Ovary (tissue), 9 donors: ENCODE results near the gene MKX. TPM values are rescaled to one million over a fixed set of nuclear protein-coding genes. Genes with fewer than 3 reads are reported as not detected.

Experiments used
- DNase-seq, 5 donors: peaks; one replicate each; pipeline ENCODE4 v3.0.0-alpha.2; 2019 to 2020
- H3K27ac ChIP-seq, 2 donors: fragments of 200-600 bp; one replicate each; pipeline versions ENCODE4 v1.5.1 to v1.8.0; 2019 to 2022
- H3K27me3 ChIP-seq: fragments of 200-600 bp; one replicate; pipeline ENCODE4 v1.8.0; 2022
- H3K36me3 ChIP-seq: fragments of 200-600 bp; sonication (generic); one replicate; pipeline ENCODE4 v1.5.1; 2019
- H3K4me1 ChIP-seq: one replicate; pipeline ENCODE4 v1.8.1; 2013; ENCODE audit warnings: mild to moderate bottlenecking, moderate library complexity; ENCODE audit not compliant: insufficient read depth
- H3K4me3 ChIP-seq: fragments of 200-600 bp; sonication (generic); one replicate; pipeline ENCODE4 v1.5.1; 2017
- H3K9me3 ChIP-seq, 2 donors: fragments of 200-600 bp in 1 of 2; sonication (generic) in 1 of 2; one replicate each; pipeline versions ENCODE4 v1.5.1 to v1.8.1; 2013 to 2019; ENCODE audit warnings: mild to moderate bottlenecking in 1 of 2, moderate library complexity in 1 of 2
- CTCF ChIP-seq, 3 donors: fragments of 450-650 bp in 2 of 3; fragments of 200-600 bp in 1 of 3; IDR thresholded peaks; one replicate each; pipeline versions ENCODE4 v1.5.1 to v1.8.0; 2016 to 2022; ENCODE audit warnings: antibody characterized with exemption in 3 of 3, mild to moderate bottlenecking in 1 of 3
- EP300 ChIP-seq: sonication (generic); formaldehyde crosslinking; IDR thresholded peaks from one replicate; pipeline ENCODE4 v1.6.1; 2017; ENCODE audit warnings: antibody characterized with exemption
- POLR2A ChIP-seq: fragments of 450-650 bp; IDR thresholded peaks from one replicate; pipeline ENCODE4 v1.6.1; 2017; ENCODE audit warnings: antibody characterized with exemption, mild to moderate bottlenecking, moderate library complexity
- WGBS, 3 donors: extraction: QIAGEN DNeasy Blood & Tissue Kit in 1 of 3; methylation state at CpG; one replicate each; pipeline versions ENCODE4 v1.1.5 to v1.1.7; 2013 to 2017; 5-methylcytosine and 5-hydroxymethylcytosine counted together
- intact Hi-C, 4 donors: fragments of 100-400 bp; cut with DNase I; formaldehyde crosslinking; loops; one replicate each; pipeline versions ENCODE4 v1.11.0 to v1.15.1; 2022 to 2023
- polyA plus RNA-seq, 2 donors: library from polyadenylated mRNA; stranded (reverse); fragments of 200-250 nt in 1 of 2; fragments of 350-450 nt in 1 of 2; fragmentation: Illumina TruSeq in 1 of 2; extraction: RNeasy Lipid Tissue Mini Kit (QIAGEN cat#74804) in 1 of 2; gene quantifications; one replicate each; pipeline ENCODE4 v1.2.3, GENCODE V29; 2013 to 2014
- total RNA-seq, 7 donors: library from RNA; depleted of rRNA in 2 of 7; stranded (reverse); fragments of >200 nt in 2 of 7; fragmentation: NEBNext Ultra II Directional in 3 of 7; extraction: Animal tissue kit (Norgen Biotek cat#: 25700) in 3 of 7; gene quantifications; one replicate each; pipeline versions ENCODE4 v1.1.0 to v1.2.4, GENCODE V29; 2016 to 2023
- donor health status: DM: no; HTN: no; CAD: no; lungs with moderate emphysema.
- donor health status: DM: no; HTN: no; CAD: no.
- donor health status: Bipolar disorder and iron deficiency.
- donor health status: DM: yes; HTN: yes; CAD: no.
- donor health status: DM: no; HTN: no; CAD: no.
- donor health status: DM: yes; HTN: yes; CAD: no.

Gene MKX
- total and polyA plus RNA-seq, 9 donors = 7.4 to 39.7 (median 17.2) TPM

- Histone ChIP-seq H3K36me3 (no peaks in the 10 kb centered on the region), H3K27me3 (no peaks in the 10 kb centered on the region), H3K9me3 (no peaks in the 10 kb centered on the region), H3K4me1 (no peaks in the 10 kb centered on the region), H3K27ac (no peak overlapping the region), H3K4me3 (no peak overlapping the region)
- 90 to 96% (median 93%) methylated on average over 7 of the region's 7 CpGs for WGBS, 3 donors
- no peak for TF ChIP-seq CTCF (IDR thresholded peaks at IDR 0.05)
- TF ChIP-seq EP300 = no peak
- TF ChIP-seq POLR2A = no peak
- DNase-seq = no peak
- intact Hi-C loops = no loop called here
Measured at GRCh38 chr10:27658788-27659187, 86.8 kb downstream of the MKX start.

- H3K4me3 ChIP-seq = no peak overlapping the region
- no peak for DNase-seq
- no peaks in the 10 kb centered on the region for H3K27me3 ChIP-seq
- 63 to 85% (median 77%) methylated on average over 4 of the region's 4 CpGs for WGBS, 3 donors
- no peaks in the 10 kb centered on the region for H3K4me1 ChIP-seq
- H3K27ac ChIP-seq = no peak overlapping the region
- intact Hi-C loops = no loop called here
- no peaks in the 10 kb centered on the region for H3K36me3 ChIP-seq
- no peaks in the 10 kb centered on the region for H3K9me3 ChIP-seq
- TF ChIP-seq POLR2A = no peak
- TF ChIP-seq EP300 = no peak
- TF ChIP-seq CTCF (IDR thresholded peaks at IDR 0.05) = no peak
Measured at GRCh38 chr10:27655296-27655695, 90.3 kb downstream of the MKX start.

GRCh38 chr10:27654284-27654683, 91.3 kb downstream of the MKX start:
- no peaks in the 10 kb centered on the region for H3K9me3 ChIP-seq
- H3K27me3 ChIP-seq = no peaks in the 10 kb centered on the region
- H3K4me3 ChIP-seq = no peak overlapping the region
- intact Hi-C loops = no loop called here
- no peaks in the 10 kb centered on the region for H3K36me3 ChIP-seq
- no peak for TF ChIP-seq POLR2A
- no peak for TF ChIP-seq CTCF (IDR thresholded peaks at IDR 0.05)
- no peak for TF ChIP-seq EP300
- H3K4me1 ChIP-seq = no peaks in the 10 kb centered on the region
- no peak overlapping the region for H3K27ac ChIP-seq
- WGBS, 3 donors = 91 to 96% (median 93%) methylated on average over 6 of the region's 6 CpGs
- DNase-seq = no peak

- Histone ChIP-seq H3K9me3 (no peaks in the 10 kb centered on the region), H3K36me3 (no peaks in the 10 kb centered on the region), H3K4me3 (no peak overlapping the region), H3K4me1 (peaks cover 3% of the 10 kb centered on the region), H3K27ac (no peak overlapping the region), H3K27me3 (no peaks in the 10 kb centered on the region)
- WGBS, 3 donors = 67 to 83% (median 79%) methylated on average over 4 of the region's 4 CpGs
- no peak for DNase-seq
- TF ChIP-seq POLR2A = no peak
- no peak for TF ChIP-seq CTCF (IDR thresholded peaks at IDR 0.05)
- TF ChIP-seq EP300 = no peak
- intact Hi-C loops = no loop called here
Measured at GRCh38 chr10:27646604-27647175, 98.9 kb downstream of the MKX start.
